NCI-H748 (cell line): Measurements from ENCODE around the gene CACNA1C.

ENCODE experiments used
- DNase-seq: peaks from one replicate; lab custom pipeline; 2025; ENCODE audit not compliant: unreplicated experiment; lab: John Stamatoyannopoulos, UW

CACNA1C gene

DNA sequence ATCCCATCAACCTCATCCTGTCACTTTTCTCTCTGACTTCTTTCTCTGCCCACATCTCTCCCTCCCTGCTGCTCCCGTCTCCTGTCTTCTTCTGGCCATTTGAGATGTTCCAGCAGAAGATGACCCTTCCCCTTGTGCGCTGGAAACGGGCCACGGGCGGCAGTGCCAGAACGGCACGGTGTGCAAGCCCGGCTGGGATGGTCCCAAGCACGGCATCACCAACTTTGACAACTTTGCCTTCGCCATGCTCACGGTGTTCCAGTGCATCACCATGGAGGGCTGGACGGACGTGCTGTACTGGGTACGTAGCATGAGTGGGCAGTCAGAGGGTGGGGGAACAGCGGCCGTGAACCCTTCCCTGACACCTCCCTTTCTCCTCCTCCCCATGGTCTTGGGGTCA, 440.3 kb downstream of the CACNA1C start:
- DNase-seq: no peak

DNA sequence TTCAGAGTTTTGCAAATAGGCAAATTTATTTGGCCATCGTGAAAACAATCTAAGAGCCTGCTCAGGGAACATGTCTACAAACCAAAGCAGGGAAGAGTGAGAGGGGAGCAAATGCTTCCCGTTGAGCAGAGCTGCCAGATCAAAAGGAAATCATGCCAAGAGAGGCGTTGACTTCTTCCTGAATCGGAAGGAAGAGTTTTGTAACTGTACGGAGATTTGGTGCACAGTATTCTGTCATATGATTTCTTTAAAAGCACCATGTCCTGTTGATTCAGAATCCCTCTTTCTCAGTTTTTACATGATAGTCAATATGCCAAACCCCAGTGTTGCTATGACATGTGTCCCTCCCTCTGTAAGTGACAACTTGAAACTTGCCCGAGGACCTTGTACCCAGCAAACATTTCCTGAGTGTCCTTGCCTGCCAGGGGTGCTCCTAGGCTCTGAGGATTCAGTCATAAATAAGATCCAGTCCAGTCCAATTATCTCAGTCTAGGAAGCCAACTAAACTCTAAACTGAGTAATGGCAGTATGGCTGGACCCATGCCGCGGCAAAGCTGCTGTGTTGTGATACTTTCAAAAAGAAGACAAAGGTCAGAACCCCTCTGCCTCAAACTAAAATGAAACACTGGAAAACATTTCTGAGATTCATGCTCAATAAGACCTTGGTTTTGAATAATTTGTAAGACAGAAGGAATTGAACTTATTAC, 441.9 kb downstream of the CACNA1C start:
- DNase-seq: no peak

DNA sequence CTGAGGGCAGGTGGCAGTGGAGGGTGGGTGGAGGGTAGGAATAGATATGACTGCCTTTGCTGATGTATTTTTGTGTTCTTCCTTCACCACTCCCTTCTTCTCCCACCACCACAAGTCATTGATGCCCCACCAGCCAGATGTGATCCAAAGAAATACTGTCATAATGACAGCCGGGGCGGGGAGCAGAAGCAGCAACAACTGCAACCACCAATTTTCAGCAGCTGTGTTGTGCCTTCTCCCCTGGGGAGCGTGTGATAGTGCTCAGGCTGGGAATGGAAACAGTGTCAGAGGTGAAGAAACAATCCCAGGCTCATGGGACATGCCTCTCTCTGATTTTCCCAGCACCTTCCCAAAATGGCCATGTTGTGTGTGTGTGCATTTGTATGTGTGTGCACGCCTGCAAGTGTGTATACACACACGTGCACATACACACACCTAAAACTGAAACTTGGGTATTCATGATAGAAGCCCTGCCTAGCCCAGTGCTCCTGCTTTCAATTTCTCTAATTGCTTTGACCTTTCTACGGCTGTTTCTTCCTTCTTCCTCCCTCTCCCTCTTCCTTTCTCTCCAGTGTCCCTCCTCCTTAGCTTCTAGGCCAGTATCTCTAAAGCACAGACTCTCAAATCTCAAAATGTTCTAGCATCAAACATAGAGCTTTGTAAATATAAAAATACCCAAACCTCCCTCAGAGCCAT, 442.8 kb downstream of the CACNA1C start:
- no peak for DNase-seq

DNA sequence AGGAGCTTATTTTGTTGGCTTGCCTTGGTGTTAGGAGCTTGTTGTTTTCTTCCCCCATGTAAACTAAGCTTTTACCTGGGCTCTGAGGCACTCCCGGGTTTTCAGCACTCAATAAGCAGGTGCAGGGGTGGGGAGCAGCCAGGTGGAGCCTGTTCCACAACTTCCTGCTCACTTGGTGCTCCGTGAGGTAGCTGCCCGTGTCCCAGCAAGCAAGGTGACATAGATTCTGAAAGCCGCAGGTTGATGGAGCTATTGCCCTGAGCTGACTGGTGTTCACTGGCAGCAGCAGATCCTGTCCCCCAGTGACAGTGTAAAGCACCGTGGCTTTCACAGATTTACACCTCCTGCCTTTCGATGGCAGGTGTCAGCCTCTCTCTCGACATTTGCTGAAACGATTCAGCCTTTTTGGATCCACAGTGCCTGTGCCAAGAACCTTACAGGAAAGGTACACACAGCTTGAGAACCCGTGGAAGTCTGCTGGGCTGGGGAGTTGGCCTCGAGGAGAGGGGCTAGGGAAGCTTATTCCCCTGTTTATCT, 446.2 kb downstream of the CACNA1C start:
- DNase-seq: peak; percentile 1

DNA sequence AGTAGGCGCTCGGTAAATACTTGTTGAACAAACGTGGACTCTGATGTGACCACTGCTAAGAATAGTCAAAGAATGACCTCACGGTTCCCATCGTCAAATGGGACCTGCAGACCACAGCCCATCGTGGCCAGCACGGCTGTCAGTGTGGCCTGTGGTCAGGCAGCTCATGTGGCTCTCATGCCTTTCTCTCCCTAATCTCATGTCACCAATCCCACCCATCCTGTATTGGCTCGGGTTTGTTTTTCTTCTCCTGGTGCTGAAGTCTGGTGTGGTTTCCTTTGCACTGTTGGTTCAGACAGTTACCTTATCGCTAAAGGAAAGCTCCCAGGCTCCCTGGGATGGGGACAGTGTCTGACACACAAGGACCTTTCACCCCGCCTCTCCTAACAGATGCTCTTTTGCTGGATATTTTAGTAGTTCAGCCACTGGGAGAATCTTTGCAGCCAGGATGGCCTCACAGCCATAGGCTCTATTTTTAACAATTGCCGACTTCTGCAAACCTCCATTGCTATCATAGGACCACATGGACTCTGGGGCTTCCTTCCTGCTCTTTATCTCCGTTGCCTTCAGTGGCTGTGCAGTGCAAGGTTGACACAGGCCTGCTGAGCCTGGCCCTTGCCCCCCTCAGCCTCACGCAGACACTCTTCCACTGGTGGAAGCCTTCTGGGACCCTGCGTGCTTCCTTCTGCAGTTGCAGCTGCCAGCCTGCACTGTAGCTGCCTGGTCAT, 448.8 kb downstream of the CACNA1C start:
- DNase-seq: no peak

DNA sequence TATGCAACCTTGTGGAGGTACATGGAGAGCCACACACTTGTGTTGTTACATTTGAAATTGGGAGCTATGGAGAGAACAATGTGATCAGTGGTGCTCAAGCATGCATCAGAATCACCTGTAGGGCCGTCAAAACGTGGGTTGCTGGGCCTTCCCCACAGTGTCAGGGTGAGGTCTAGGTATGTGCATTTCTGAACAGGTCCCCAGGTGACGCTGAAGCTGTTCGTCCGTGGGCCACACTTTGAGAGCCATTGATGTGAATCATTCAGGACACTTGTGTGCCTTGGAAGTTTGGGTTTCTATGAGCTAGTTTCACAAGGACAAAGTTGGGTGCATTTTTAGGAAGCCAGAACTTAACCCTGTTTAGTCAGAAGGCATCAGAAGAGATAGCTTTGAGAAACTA, 450.2 kb downstream of the CACNA1C start:
- DNase-seq: no peak

DNA sequence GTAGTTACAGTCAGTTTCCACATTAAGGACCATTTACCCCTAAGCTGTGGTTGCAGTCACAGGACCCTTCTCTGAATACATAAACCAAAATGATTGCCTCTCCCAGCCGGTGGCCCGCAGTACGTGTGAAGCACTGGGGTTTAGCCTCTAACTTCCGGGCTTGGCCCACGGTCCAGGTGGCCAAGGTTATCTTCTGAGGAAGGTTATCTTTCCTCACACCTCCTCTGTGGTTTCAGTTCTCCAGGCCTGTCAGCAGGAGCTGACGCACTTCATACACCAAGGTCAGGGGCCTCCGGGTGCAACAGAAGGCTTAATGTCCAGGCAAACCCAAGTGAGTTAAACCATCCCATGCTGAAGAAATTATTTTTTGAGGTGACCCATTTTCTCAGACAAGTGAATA, 451.0 kb downstream of the CACNA1C start:
- DNase-seq: no peak

DNA sequence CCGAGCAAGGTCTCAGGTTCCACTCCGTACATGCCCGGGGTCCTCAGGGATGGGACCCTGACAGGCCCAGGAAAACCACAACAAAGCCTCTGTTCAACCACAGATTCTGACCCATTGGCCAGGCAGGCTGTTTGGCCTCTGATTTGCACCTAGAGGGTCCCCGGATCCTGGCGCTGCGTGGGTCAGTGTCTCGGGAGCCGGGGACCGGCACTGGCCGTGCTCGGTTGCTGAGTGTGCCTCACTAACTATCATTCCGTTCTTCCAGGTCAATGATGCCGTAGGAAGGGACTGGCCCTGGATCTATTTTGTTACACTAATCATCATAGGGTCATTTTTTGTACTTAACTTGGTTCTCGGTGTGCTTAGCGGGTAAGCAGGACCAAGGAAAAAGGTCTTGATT, 451.8 kb downstream of the CACNA1C start:
- DNase-seq: no peak

DNA sequence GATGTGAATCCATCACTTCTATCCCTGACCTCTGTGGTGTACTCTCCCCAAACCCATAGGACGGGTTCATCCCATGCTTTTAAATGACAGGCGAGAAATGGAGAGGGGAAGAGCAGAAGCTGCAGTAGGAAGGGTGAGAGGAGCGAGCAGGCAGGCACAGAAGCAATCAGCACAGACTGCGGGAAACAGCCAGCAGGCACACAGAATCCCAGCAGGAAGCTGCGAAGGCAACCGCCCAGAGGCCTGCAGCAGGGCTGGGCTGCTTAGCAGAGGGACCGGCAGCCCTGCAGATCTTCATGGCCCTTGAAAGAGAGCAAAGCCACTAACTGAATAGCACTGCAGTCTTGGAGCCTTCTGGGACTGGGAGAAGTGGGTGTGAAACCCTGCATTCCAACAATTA, 455.0 kb downstream of the CACNA1C start:
- no peak for DNase-seq

DNA sequence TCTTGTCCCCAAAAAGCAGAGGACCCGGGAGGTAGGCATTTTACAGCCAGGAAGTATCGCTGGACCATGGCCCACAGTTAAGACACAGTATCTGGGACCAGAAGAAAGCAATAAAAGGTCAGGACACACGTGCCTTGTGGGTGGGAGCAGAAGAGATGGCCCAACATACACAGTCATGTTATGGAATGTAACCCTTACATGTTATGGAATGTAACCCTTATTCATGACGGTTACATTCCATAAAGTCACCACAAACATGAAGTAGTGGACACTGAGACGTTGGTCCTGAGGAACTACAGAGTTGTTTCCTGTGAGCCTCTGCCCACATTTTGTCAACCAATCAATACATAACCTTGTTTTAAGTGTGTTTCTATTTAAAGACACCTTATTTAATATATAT, 456.4 kb downstream of the CACNA1C start:
- no peak for DNase-seq

DNA sequence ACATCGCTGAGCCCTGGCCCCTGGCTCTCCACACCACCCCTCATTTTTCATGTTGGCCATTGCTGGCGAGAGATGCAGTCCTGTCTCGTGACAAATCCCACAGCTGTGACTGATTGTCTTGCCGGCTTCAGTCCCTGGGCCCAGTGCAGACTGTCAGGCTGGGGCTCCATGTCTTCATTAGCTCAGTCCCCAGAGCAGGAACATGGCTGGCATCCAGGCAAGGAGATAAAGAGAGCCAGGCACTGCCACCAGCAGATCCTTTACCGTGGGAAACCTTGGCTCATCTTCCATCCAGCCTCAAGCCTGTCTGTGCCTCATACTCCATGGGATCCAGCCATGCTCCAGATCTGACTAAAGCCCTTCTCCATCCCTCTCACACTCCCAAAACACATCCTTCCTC, 457.3 kb downstream of the CACNA1C start:
- no peak for DNase-seq

DNA sequence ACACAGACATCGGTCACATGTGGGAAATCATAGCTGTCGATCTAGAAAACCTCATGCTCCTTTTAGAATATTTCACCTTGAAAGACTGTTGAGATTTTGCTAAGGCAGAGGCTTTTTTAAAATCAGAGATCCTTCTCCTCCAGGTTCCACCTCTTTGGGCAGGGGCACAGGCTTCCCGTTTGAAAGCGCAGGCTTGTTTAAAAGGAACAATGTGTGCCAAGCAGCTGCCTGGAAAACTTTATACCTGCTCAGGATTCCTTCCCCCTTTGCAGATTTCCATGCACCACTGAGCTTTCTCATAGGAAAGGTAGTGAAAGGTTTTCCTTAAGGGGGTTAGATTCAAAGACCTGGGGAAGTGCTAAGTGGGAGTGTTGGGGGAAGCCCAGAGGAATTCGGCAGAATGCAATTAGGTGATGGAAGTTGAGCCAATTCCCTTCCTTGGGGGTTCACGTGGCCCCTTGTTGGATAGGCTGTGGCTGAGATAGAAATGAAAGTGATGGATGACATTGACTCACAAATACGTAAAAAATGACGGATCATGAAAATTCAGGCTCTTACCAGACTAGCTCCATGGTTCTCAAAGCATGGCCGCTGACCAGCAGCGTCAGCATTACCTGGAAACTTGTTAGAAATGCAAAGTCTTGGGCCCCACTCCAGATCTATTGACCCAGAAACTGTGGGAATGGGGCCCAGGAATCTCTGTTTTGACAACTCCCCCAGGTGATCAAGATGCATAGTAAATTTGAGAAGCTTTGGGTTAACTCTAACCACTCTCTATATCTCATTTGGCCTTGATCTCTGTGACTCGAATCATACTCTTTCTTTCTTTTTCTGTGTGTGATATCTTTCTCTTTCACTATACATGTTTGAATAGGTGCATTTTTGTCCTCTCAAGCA, 460.6 kb downstream of the CACNA1C start:
- DNase-seq: no peak

DNA sequence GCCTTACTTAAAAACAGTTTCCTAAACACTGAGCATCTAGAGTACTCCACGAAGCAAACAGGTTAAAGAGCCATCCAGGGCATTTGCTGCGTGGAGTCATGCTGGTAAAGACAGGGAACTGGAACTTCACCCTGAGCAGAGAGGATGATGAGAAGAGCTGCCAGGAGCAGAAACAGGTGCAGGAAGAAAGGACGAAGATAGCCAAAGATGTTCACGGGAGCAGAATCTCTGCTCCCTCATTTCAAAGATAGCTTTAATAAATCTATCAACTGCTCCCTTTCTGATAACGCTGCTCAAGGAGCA, 461.2 kb downstream of the CACNA1C start:
- no peak for DNase-seq

DNA sequence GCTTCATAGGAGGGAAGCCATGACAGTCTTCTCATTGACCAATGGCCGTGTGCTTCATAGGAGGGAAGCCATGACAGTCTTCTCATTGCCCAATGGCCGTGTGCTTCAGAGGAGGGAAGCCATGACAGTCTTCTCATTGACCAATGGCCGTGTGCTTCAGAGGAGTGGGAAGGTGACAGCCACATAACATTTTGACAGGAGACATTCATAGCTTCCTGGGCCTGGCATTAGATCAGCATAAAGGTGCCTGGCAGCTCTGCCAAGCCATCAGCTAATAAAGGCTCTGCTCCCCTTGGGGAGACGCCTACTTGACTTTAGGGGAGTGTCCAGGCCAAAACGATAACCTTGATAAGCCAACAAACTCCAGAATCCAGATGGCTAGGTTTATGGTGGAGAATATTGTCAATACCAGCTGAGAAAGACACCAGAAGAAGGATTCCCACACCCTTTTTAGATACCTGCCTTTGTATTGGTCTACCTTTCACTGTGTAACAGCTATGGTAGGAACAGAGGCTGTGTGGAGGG, 468.0 kb downstream of the CACNA1C start:
- no peak for DNase-seq

DNA sequence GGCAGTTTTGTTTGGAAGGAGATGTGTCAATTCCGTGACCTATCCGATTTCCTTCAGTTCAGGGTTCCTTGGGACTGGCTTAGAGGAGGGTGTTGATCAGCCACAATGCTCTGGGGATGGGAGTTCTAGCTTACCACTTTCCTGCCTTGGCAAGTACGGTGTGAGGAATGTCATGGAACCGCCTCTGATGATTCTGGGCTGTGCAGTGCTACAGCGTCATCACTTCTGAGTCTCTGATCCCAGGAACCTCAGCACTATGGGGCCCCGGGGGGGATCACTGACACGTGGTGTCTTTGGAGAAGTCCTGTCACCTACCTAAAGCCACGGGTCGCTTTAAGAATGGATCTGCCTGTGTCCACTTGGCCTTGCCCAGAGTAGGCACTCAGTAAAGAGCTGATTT, 470.5 kb downstream of the CACNA1C start:
- DNase-seq: no peak

DNA sequence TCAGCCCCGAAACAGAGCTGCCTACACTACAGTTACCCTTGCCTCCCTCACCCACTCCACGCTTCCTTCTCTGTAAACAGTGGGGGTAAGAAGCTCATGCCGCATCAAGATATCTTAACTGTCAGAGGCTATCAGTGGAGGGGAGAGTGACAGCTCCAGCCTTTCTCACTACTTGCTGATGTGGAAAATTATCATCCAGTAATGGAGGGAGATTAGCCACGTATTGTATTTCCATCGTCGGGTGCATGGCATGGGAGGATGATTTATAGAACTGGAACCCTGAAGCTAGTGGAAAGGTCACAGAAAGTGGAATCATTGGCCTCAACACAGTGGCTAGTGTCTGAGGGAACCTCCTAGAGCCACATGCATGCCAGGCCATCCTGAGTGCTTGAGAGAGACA, 471.1 kb downstream of the CACNA1C start:
- no peak for DNase-seq

DNA sequence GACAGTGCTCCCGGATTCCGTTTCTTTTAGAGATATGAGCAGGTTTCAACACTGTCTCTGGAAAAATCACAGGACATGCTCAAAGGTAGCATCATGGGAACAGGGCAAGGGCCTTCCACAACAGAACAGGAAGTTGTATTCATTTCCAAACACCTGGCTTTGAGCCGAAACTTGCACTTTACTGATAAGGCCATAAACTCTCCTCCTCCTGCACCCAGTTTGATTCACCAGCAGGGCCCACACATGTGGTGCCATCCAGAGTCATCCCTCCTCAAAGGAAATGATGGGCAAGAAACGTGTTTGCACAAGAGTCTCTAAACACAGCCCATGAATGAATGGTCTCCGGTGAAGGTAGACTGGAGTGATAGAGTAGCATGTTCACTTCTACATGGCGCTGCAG, 473.6 kb downstream of the CACNA1C start:
- DNase-seq: no peak

DNA sequence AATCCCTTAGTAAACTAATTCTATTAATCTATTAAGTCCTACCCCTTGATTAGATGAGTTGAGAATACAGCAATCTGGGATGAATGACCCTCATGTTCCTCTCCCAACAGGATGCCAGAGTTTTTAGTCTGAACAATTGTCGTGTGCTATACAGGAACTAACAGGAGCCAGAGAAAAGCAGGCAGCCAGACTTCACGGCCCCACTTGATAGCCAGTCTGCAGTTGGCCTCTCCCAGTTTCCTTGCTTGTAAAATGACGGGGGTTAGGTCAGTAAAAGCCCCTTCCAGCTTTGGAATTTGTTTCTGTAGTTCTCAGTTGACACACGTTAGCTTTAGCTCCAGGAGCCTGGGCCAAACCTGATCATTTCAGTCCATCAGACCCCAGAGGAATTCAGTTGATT, 475.2 kb downstream of the CACNA1C start:
- no peak for DNase-seq

DNA sequence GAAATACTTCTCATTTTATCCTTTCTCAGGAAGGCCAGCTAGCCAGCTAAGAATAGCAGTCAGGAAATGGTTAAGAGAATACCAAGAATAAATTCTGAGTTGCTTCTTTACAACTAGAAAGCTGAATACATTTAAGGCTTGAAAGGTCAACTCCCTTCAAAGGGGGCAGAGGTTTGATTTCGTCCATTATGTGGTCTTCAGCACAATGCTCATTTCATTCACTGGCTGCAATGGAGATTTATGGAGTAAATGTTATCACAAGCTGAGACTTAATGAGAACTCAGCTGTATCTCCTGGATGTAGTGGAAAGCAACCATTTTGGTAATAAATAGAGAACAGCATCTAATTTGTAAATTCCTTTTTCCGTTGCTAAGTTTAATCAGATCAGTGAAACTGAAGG, 477.0 kb downstream of the CACNA1C start:
- DNase-seq: no peak

DNA sequence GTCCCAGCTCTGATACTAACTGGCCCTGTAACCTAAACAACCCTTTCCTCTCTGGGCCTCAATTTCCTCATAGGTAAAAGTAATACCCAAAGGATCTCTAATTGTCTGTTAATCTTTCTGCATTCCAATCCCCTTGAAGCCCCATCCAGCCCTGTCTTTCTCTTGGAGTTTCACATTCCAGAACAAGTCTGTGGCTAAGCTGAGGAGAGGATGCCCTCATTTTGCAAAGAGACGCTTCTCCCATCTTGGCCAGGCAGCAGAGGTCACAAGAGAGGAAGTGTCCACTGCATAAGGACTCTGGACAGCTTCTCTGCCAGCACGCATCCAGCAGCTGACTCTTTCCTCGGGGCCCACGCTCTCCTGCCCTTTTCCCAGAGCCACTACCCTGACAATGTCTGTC, 478.6 kb downstream of the CACNA1C start:
- no peak for DNase-seq

DNA sequence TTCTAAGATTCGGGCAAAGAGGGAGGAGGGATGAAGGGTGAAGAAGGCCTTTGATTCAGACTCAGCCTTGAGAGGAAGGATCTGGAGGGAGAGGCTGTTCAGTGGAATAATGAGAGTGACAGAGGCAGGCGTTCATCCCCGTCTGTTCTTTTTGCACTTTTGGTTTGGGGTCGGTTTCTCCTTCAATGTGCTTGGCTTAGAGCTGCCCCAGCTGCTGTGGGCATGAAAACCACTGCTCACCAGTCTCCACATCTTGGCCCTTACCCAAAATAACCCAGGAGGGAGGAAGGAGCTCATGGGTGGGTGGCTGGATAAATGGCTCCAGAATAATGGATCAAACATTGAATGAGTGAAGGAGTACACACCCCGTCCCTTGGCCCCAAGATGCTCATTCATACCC, 480.2 kb downstream of the CACNA1C start:
- DNase-seq: no peak
